RPMI8226 (cell line): ENCODE results near the gene TAS2R41.

ENCODE experiments used
- DNase-seq: peaks from one replicate; pipeline ENCODE4 v3.0.0-alpha.2; 2015

The TAS2R41 gene, protein sequence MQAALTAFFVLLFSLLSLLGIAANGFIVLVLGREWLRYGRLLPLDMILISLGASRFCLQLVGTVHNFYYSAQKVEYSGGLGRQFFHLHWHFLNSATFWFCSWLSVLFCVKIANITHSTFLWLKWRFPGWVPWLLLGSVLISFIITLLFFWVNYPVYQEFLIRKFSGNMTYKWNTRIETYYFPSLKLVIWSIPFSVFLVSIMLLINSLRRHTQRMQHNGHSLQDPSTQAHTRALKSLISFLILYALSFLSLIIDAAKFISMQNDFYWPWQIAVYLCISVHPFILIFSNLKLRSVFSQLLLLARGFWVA

GRCh38 chr7:143477501-143478150, at the start of gene TAS2R41:
TAS2R41 (plus strand) TSS chr7:143477873; CDS start chr7:143477873, 0 bp downstream.
- no peak for DNase-seq

DNA sequence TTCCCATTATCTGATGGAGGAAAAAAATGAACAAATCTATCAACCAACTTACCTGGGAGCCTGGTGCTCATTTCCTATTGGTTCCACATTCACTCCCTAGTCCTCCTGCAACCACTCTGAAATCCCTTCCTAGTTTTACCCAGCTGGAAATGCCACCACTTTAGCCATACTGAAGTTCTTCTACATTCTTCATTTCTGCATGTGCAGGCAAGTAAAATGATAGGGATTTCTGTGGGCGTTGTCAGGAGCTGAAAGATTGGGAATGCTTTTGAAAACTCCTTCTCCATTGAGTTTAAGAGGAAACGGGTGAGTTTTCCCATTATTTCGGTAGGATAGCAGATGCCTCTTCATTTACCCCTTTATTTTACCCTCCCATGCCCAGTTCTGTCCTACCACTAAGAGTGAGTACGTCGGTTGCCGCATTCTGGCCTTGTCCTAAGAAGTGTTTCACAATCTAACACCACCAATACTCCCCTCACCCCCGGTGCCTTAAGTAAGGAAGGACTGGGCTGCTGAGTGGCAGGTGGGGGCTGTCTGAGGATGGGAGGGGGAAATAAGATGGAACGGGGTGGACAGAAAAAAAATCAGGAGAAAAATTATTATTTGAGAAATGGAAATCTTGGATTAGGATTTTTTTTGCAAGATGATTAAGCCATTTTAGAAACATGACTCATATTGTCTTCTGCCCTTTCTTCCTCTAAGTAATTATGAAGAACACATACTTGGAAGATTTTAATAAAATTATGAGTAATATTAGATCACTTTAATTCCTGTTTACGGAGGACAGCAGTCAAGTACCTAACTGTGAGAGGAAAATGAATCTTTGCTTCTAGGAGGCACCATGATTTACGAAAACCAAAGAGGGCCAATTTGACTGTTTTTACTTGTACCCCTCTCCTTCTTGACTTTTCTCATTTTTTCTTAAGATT, 47.6 kb upstream of the TAS2R41 start:
- no peak for DNase-seq

DNA sequence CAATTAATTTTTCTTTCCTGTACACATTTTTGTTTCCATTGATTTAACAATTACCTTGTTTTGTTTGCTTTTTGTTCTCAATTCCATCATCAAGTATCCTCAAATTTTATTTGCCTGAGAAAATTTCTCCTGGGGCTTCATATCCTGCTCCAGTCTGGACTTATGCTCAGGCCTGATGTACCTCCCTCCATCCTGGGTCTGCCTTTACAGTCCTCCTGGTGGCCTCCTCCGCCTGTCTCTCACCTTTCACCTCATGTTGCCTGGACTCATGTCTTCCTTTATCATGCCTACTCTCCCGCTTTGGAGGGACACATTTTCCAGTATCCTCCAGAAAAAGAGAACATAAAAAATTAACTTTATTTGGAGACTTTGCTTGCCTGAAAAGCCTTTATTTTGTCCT, 46.6 kb upstream of the TAS2R41 start:
- DNase-seq = no peak

- DNase-seq = no peak
Measured at GRCh38 chr7:143433759-143434158, 43.9 kb upstream of the TAS2R41 start.

GRCh38 chr7:143434660-143435059, 43.0 kb upstream of the TAS2R41 start:
- DNase-seq = peak; percentile 74

DNA sequence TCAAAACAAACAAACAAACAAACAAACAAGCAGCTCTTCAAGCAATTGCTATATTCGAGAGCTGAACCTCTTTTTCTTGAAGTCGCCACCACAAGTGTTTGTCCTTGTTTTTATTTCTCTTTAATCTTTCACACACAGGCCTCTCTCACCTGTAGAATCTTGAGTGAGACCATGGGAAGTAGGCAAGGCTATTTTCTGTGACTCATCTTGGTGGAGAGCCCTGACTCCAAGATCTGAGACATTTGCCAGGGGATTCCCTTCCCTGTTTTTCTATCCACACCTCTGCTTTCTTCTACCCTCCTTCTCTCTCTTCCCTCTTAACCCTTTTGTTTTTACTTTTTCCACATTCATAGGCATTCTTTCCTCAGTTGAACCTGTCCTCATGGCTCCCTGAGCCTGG, 42.4 kb upstream of the TAS2R41 start:
- no peak for DNase-seq

GRCh38 chr7:143436325-143436946, 41.2 kb upstream of the TAS2R41 start:
- no peak for DNase-seq

DNA sequence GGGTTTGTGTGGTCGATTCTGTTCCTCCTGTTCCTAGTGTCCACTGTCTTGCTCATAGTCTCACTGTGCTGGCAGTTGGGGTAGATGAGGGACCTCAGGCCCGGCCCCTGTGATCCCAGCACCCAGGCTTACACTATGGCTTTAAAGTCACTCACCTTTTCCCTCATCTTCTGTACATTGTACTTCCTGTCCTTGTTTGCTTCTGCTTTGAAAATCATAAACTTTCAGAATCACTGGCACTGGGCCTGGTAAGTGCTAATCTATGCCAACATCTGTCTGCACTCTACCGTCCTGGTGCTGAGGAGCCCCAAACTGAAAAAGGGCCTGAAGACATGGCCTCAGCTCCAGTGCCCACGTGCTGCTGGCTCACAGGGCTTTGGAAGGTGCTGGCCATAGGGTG, 40.1 kb upstream of the TAS2R41 start:
- DNase-seq = peak; percentile 48

GRCh38 chr7:143439866-143440265, 37.8 kb upstream of the TAS2R41 start:
- no peak for DNase-seq

GRCh38 chr7:143443153-143443552, 34.5 kb upstream of the TAS2R41 start, which contains the start of gene TAS2R60:
TAS2R60 (plus strand) TSS chr7:143443453; CDS start chr7:143443453, 0 bp downstream.
- DNase-seq = no peak

- no peak for DNase-seq
Measured at GRCh38 chr7:143444063-143444782, 33.5 kb upstream of the TAS2R41 start.

GRCh38 chr7:143444785-143445184, 32.9 kb upstream of the TAS2R41 start:
- DNase-seq = no peak

- no peak for DNase-seq
Measured at GRCh38 chr7:143447466-143447865, 30.2 kb upstream of the TAS2R41 start.

- DNase-seq = no peak
Measured at GRCh38 chr7:143448429-143448828, 29.2 kb upstream of the TAS2R41 start.

DNA sequence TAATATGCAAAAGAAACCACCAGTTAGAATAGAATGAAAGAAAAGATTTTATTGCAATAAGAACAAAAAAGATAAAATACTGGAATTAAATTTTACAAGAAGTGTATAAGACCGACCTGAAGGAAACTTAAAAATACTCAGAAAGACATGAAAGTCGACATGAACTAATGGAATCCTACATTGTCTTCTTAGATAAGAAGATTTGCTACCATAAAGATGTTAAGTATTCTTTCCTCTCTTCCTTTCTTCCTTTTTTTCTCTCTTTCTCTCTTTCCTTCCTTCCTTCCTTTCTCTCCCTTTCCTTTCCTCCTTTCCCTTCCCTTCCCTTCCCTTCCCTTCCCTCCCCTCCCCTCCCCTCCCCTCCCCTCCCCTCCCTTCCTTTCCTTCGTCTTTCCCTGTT, 27.9 kb upstream of the TAS2R41 start:
- no peak for DNase-seq

GRCh38 chr7:143451122-143451521, 26.6 kb upstream of the TAS2R41 start:
- DNase-seq = no peak

DNA sequence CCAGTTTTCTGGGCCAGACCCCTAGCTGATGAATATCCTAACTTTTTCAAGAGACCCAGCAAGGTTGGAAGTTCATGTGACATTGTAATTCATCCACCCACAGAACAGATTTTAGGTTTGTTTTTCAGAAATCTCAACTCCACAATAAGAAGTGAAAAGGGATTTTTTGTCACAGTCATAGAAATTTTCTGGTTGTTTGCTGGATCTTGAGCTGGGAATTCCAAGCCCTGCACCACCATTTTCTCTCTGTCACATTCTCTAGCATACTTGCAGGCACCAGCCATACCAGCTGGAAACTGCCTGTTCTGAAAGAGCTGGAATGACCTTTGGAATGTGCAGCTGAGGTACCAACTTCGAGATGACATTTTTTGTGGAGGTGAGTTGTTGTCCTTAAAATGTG, 25.9 kb upstream of the TAS2R41 start:
- DNase-seq = no peak

DNA sequence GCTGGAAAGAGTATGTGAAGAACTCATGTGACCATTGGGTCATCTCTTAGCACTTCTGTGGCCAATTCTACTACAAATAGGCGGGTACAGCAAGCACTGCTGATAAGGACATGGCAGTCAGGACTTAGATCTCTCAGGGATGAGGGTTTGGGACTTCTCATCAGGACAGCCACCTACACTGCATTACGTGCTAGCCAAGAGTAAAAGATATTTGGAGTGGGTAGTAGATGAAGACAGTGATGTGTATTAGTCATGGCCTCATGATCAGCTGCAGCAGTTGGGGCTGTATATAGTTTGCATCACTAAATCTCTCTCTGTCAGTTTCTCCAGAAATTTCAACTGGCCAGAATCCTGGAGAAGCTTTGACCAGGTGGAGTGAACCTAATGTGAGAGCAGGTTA, 25.2 kb upstream of the TAS2R41 start:
- DNase-seq = no peak

GRCh38 chr7:143454091-143454680, 23.5 kb upstream of the TAS2R41 start:
- DNase-seq = no peak

DNA sequence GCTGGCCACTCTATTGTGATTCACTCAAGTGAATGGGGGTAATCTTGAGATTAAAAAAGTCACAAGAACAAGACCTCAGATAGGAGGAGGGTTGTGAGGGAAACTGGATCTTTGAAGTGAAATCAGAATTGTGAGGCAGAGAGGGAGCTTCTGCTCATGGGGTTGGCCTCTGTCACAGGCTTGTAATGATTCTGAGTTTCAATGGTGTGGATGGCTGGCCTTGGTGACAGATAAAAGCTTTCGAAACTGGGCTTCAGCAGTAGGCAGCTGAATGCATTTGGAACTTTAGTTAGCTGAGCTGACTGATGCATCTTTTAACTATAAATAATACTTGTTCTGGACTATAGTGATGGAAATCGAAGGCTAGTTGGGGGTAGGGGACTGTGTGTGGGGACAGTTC, 22.2 kb upstream of the TAS2R41 start:
- no peak for DNase-seq

DNA sequence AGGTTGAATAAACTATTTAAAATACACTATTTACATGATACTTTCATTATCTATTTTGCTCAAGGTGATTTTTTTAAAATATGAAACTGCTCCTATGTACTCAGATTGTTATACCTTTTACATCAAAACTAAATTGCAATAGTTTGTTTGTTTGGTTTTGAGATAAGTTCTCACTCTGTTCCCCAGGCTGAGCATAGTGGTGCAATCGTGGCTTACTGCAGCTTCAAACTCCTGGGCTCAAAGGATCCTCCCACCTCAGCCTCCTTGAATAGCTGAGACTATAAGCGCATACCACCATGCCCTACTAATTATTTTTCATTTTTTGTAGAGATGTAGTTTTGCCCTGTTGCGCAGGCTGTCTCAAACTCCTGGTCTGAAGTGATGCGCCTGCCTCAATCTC, 21.7 kb upstream of the TAS2R41 start:
- DNase-seq = no peak
